IPS-15b (cell line): ENCODE measurements around the gene CEP57L1.
"Not testable (repeated sequence)": the region's sequence is repeated elsewhere in the genome, so short reads cannot be mapped to it uniquely, and the experiment has no call there.

ENCODE experiments used
- H3K27me3 ChIP-seq: one replicate; pipeline ENCODE4 v1.6.1; 2013; ENCODE audit warnings: low read length; ENCODE audit not compliant: control insufficient read depth, insufficient read depth
- H3K36me3 ChIP-seq: one replicate; pipeline ENCODE4 v1.6.1; 2013; ENCODE audit warnings: low read length; ENCODE audit not compliant: control insufficient read depth, insufficient read depth
- H3K4me1 ChIP-seq: one replicate; pipeline ENCODE4 v1.6.1; 2013; ENCODE audit warnings: mild to moderate bottlenecking, low read length; ENCODE audit not compliant: control insufficient read depth, insufficient read depth
- H3K4me3 ChIP-seq: one replicate; pipeline ENCODE4 v1.5.1; 2013; ENCODE audit warnings: low read depth, low read length
- H3K9ac ChIP-seq: one replicate; pipeline ENCODE4 v1.6.1; 2013; ENCODE audit warnings: low read depth, mild to moderate bottlenecking, low read length
- H3K9me3 ChIP-seq: one replicate; pipeline ENCODE4 v1.6.1; 2013; ENCODE audit warnings: mild to moderate bottlenecking, low read length; ENCODE audit not compliant: control insufficient read depth, insufficient read depth

Gene CEP57L1

DNA sequence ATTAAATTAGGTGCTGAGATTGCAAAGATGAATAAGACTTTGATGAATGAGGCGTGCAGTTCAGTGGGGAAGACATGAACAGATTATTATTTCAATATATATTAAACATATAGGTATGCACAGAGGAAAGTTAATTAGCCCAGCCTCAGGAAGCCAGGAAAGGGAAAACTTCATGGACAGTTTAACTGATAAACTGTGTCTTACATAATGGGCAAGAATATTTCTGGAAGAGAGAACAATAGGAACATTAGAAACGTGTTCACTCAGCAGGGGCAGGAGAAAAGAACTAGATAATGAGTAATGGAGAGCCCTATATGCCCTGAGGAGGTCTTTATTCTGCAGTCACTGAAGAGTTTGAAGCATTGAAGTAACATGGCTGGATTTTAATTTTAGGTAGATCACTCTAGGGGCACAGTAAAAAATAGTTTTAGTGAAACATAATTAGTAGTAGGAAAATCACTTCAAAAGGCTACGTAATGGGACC is 23.6 kb downstream of the CEP57L1 start:
- H3K36me3 ChIP-seq = no peaks in the 10 kb centered on the region
- no peak overlapping the region for H3K4me3 ChIP-seq
- H3K4me1 ChIP-seq = no peaks in the 10 kb centered on the region
- no peaks in the 10 kb centered on the region for H3K9me3 ChIP-seq
- no peak overlapping the region for H3K9ac ChIP-seq
- H3K27me3 ChIP-seq = no peaks in the 10 kb centered on the region

DNA sequence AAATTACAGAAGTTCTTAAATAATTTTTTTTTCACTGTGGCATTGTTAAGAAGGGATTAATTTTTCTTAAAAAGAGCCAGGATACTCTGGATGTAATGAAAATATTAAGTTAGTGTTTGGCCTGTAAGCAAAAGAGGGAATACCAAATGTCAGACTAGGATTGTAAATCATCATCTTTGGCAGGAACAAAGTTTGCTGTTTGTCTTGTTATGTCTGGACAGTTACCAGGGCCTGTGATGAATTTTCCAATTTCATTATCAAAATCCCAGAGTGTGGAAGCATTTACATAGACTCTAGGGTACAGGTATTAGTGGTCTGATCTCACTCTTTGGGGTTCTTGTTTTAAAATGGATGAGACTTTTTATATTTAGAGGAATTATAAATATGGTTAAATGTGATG is 26.1 kb downstream of the CEP57L1 start:
- H3K4me1 ChIP-seq = no peaks in the 10 kb centered on the region
- H3K36me3 ChIP-seq = no peaks in the 10 kb centered on the region
- H3K9me3 ChIP-seq = no peaks in the 10 kb centered on the region
- H3K9ac ChIP-seq = no peak overlapping the region
- no peak overlapping the region for H3K4me3 ChIP-seq
- H3K27me3 ChIP-seq = no peaks in the 10 kb centered on the region

DNA sequence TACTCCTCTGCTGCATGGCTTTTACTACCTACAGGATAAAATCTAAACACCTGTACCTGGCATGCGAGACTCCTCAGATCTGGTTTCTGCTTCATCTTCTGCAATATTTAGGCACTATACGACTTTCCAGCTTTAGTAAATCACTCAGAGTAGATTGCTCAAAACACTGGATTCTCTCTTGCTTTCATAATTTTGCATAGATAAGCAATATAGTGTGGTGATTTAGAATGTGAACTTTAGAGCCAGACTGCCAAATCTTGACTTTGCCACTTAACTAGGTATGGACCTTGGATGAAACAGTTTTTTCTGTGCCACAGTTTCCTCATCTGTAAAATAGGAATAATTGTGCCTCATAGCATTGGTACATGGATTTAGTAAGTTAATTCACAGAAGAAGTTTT is 28.9 kb downstream of the CEP57L1 start:
- H3K9ac ChIP-seq = no peak overlapping the region
- no peaks in the 10 kb centered on the region for H3K27me3 ChIP-seq
- no peaks in the 10 kb centered on the region for H3K9me3 ChIP-seq
- no peaks in the 10 kb centered on the region for H3K4me1 ChIP-seq
- H3K4me3 ChIP-seq = no peak overlapping the region
- no peaks in the 10 kb centered on the region for H3K36me3 ChIP-seq

DNA sequence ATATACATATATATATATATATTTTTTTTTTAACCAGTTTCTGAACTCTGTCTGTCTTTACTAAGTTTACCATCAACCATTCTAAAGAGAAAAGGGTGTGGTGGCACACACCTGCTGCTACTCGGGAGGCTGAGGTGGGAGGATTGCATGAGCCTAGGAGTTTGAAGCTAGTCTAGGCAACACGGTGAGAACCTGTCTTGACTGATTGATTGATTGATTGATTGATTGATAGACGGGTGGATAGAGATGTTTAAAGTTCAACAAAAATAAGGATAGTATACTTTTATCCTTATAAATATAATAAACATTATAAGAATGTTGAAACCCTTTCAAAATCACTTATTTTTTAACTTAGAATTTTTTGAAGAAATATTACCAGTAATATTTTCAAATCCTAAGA is 30.2 kb downstream of the CEP57L1 start:
- Histone ChIP-seq H3K27me3 (no peaks in the 10 kb centered on the region), H3K9me3 (no peaks in the 10 kb centered on the region), H3K4me1 (no peaks in the 10 kb centered on the region), H3K9ac (no peak overlapping the region), H3K36me3 (no peaks in the 10 kb centered on the region), H3K4me3 (no peak overlapping the region)

DNA sequence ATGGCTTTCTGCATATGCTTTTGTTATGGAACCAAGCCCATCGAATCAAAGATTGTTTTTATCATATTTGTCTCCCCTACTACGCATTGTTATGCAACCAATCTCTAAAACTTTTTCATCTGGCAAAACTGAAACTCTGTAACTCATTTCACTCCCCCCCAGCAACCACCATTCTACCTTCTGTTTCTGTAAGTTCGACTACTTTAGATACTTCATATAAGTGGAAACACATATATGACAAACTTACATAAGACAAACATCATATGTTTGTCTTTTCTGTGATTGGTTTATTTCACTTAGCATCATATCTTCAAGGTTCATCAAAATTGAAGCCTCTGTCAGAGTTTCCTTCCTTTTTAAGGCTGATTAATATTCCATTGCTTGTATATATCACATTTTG is 34.8 kb downstream of the CEP57L1 start:
- Histone ChIP-seq H3K36me3 (no peaks in the 10 kb centered on the region), H3K4me3 (no peak overlapping the region), H3K9ac (no peak overlapping the region), H3K9me3 (no peaks in the 10 kb centered on the region), H3K27me3 (no peaks in the 10 kb centered on the region), H3K4me1 (no peaks in the 10 kb centered on the region)

DNA sequence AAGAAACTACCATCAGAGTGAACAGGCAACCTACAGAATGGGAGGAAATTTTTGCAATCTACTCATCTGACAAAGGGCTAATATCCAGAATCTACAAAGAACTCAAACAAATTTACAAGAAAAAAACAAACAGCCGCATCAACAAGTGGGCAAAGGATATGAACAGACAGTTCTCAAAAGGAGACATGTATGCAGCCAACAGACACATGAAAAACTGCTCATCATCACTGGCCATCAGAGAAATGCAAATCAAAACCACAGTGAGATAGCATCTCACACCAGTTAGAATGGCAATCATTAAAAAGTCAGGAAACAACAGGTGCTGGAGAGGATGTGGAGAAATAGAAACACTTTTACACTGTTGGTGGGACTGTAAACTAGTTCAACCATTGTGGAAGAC is 40.3 kb downstream of the CEP57L1 start:
- H3K9me3 ChIP-seq, H3K27me3 ChIP-seq, H3K36me3 ChIP-seq, H3K4me3 ChIP-seq, H3K9ac ChIP-seq, H3K4me1 ChIP-seq: not testable (repeated sequence)

DNA sequence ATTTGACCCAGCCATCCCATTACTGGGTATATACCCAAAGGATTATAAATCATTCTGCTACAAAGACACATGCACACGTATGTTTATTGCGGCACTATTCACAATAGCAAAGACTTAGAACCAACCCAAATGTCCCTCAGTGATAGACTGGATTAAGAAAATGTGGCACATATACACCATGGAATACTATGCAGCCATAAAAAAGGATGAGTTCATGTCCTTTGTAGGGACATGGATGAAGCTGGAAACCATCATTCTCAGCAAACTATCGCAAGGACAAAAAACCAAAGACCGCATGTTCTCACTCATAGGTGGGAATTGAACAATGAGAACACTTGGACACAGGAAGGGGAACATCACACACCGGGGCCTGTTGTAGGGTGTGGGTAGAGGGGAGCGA is 40.7 kb downstream of the CEP57L1 start:
- H3K27me3 ChIP-seq, H3K4me3 ChIP-seq, H3K36me3 ChIP-seq, H3K9ac ChIP-seq, H3K9me3 ChIP-seq, H3K4me1 ChIP-seq: not testable (repeated sequence)

DNA sequence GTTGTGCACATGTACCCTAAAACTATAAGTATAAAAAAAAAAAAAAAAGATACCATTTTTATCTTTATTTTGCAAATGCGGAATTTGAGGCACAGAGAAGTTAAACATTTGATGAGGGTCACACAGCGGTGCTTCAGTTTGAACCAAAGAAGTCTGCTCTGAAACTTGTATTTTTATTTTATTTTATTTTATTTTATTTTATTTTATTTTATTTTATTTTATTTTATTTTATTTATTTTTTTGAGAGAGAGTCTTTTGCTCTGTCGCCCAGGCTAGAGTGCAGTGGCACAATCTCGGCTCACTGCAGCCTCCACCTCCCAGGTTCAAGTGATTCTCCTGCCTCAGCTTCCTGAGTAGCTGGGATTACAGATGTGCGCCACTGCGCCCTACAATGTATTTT is 41.2 kb downstream of the CEP57L1 start:
- not testable (repeated sequence) for H3K4me1 ChIP-seq, H3K9me3 ChIP-seq, H3K27me3 ChIP-seq, H3K36me3 ChIP-seq, H3K9ac ChIP-seq, H3K4me3 ChIP-seq

DNA sequence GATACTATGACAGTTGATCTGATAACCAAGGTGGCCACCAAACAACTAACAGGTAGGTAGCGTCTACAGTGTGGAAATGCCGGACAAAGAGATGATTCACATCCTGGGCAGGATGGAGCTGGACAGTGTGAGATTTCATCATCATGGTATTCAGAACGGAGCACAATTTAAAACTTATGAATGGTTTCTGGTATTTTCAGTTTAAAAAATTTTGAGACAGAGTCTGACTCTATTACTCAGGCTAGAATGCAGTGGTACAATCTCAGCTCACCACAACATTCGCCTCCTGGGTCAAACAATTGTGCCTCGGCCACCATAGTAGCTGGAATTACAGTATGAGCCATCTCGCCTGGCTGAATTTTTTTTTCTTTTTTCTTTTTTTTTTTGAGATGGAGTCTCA is 43.8 kb downstream of the CEP57L1 start:
- no peaks in the 10 kb centered on the region for H3K36me3 ChIP-seq
- H3K27me3 ChIP-seq = no peaks in the 10 kb centered on the region
- no peaks in the 10 kb centered on the region for H3K4me1 ChIP-seq
- H3K4me3 ChIP-seq = no peak overlapping the region
- H3K9me3 ChIP-seq = no peaks in the 10 kb centered on the region
- no peak overlapping the region for H3K9ac ChIP-seq

DNA sequence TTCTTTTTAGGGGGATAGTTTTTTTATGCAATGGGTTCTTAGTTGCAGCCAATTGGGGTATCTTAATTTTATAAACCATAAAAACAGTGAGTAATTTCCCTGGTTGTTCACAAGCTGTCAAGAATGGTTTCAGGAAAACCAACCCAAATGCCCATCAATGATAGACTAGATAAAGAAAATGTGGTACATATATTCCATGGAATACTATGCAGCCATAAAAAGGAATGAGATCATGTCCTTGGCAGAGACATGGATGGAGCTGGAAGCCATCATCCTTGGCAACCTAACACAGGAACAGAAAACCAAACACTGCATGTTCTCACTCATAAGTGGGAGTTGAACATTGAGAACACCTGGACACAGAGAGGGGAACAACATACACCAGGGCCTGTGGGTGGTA is 46.8 kb downstream of the CEP57L1 start:
- H3K36me3 ChIP-seq, H3K9ac ChIP-seq, H3K4me3 ChIP-seq, H3K9me3 ChIP-seq, H3K4me1 ChIP-seq, H3K27me3 ChIP-seq: not testable (repeated sequence)

DNA sequence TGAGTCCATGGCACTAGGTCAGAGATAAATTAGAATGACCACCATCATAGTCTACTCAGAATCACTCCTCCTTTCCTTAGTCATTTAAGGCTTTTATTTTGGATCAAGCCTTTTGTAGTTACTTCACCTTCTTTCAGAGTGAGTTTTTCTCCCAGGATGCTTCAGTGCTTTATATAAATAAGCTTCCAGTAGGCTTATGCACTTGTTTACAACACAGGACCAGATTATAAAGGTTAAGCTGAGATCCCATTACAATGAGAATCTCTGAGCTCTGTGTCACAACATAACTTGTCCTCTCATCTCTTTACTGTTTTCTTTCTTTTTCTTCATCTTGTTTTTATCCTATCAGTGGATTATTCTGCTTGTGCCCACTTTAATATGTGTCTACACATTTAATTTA is 47.9 kb downstream of the CEP57L1 start:
- Histone ChIP-seq H3K4me1 (no peaks in the 10 kb centered on the region), H3K27me3 (no peaks in the 10 kb centered on the region), H3K9me3 (no peaks in the 10 kb centered on the region), H3K4me3 (no peak overlapping the region), H3K36me3 (no peaks in the 10 kb centered on the region), H3K9ac (no peak overlapping the region)

DNA sequence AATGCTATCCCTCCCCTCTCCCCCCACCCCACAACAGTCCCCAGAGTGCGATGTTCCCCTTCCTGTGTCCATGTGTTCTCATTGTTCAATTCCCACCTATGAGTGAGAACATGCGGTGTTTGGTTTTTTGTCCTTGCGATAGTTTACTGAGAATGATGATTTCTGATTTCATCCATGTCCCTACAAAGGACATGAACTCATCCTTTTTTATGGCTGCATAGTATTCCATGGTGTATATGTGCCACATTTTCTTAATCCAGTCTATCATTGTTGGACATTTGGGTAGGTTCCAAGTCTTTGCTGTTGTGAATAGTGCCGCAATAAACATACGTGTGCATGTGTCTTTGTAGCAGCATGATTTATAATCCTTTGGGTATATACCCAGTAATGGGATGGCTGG is 52.9 kb downstream of the CEP57L1 start:
- not testable (repeated sequence) for H3K27me3 ChIP-seq, H3K36me3 ChIP-seq, H3K4me3 ChIP-seq, H3K4me1 ChIP-seq, H3K9me3 ChIP-seq, H3K9ac ChIP-seq

DNA sequence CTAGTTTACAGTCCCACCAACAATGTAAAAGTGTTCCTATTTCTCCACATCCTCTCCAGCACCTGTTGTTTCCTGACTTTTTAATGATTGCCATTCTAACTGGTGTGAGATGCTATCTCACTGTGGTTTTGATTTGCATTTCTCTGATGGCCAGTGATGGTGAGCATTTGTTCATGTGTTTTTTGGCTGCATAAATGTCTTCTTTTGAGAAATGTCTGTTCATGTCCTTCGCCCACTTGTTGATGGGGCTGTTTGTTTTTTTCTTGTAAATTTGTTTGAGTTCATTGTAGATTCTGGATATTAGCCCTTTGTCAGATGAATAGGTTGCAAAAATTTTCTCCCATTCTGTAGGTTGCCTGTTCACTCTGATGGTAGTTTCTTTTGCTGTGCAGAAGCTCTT is 53.4 kb downstream of the CEP57L1 start:
- H3K4me3 ChIP-seq, H3K9ac ChIP-seq, H3K36me3 ChIP-seq, H3K9me3 ChIP-seq, H3K27me3 ChIP-seq, H3K4me1 ChIP-seq: not testable (repeated sequence)
